CD4-positive, alpha-beta T cell treated with Interleukin-4 for 4 hours (primary cell): ENCODE measurements around the gene TSR2.
"Not testable (repeated sequence)": the region's sequence is repeated elsewhere in the genome, so short reads cannot be mapped to it uniquely, and the experiment has no call there.

ENCODE experiments used
- DNase-seq: peaks from one replicate; pipeline ENCODE4 v3.0.0-alpha.2; 2020

TSR2 gene

GRCh38 chrX:54473993-54474859 lies 34.0 kb downstream of the TSR2 start:
- no peak for DNase-seq

DNA sequence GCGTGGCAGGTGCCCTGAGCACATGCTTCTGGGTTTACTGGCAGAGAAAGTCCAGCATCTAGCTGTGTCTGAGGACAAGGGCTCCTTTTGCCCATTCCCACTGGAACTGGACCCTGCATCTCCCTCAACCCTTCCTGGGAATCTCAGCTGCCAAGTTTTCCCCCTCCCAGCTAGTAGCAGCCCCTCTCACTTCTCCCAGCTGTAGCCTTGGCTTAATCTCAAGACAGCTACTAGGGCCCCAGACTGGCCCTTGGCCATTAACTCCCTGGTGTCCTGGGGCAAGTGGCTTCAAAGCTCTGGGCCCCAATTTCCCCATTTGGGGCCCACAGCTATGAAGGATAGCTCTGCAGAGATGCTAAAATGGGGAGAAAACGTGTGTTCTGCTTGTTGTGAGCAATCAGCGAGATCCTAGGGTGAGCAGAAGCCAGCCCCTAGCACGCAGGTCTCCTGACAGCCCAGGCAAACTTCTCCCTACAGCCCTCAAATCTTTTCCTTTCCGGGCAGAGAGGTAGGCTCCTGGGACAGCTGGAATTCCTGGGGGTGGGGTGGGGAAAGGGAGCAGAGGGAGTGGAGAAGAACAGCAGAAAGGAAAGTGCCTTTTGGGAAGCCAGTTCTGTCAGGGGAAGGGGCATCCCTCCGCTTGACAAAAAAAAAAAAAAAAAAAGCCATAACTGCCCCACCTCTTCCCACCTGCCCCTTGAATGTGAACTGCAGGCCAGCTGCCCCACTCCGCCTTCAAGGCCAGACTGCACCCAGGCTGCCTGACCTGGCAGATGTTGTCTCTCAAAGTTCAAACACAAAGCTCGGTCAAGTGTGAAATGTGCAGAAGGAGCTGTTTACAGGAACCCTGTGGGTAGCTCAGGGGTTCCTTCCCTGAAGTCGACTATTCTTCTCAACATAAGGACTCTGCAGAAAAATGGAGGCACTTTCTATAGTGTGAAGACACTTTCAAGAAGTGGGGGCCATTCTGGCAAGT lies 39.2 kb downstream of the TSR2 start:
- no peak for DNase-seq

DNA sequence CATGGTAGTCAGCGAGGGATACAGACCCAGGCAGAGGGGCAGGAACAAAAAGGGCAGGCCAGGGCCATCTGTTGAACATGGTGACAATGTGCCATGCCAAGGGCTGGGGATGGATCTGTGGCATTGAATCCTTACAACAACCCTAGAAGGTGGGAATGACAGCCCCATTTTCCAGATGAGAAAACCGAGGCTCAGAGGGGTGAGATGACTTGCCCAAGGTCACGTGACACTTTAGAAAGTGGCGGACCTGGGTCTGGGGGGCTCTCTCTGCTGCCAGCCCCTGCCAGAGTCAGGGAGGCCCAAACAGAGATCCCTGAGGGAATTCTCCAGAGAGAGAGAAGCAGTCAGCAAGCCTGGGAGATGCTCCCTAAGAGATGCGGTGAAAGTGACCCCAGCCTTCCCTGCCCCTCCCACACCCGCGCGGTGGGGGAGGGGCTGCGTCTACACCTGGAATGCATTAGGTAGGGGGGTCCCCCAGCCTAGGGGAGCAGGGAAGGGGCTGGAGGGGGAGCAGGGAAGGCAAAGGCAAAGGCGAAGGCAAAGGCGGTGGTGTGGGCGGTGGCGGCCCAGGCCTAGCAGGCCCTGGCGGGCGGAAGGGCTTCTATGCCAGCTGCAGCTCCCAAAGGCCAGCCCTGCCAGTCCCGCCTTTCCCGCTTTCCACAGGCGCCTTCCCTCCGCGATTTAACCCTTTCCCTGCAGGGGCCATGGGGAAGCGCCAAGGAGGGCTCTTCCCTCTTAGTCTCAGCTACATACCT lies 42.8 kb downstream of the TSR2 start:
- DNase-seq = no peak

GRCh38 chrX:54483946-54484345 lies 43.7 kb downstream of the TSR2 start:
- no peak for DNase-seq

GRCh38 chrX:54484666-54485065 lies 44.5 kb downstream of the TSR2 start:
- DNase-seq = no peak

- DNase-seq = not testable (repeated sequence)
These were observed 49.6 kb downstream of the TSR2 start for GRCh38 chrX:54489819-54490218.

DNA sequence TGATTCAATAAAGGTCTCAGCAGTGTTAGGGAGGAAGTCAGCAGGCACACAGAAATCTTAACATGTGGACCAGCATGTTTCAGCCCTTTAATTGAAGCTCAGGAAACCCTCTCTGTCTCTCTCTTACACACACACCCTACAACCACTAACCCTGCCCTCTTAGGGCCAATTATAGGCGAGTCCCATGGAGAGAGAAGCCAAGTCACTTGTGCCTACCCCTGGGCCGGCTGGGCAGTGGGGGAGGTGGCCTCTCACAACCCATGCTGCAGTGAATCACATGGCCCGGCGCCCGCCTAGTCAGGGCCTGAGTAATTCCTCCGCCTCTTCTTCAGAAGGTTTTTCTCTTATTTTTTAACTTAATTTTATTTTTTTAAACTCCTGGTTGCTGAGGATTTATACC lies 52.1 kb downstream of the TSR2 start:
- no peak for DNase-seq

- DNase-seq = no peak
These were observed 54.2 kb downstream of the TSR2 start for GRCh38 chrX:54494166-54494988.
